HepG2 (cell line): ENCODE results near the gene SPRED2. TPM values are rescaled to one million over a fixed set of nuclear protein-coding genes. Genes with fewer than 3 reads are reported as not detected.

Experiments
- AFF4 ChIP-seq: sonication (generic); formaldehyde crosslinking; IDR thresholded peaks from 2 replicates; pipeline ENCODE4 v1.4.0; 2020; ENCODE audit warnings: missing genetic modification reagents
- AGO1 ChIP-seq: fragments of 200-400 bp; formaldehyde crosslinking; IDR thresholded peaks from 2 replicates; pipeline ENCODE4 v1.6.1; 2017; ENCODE audit warnings: mild to moderate bottlenecking, low read depth, low read length, moderate library complexity; ENCODE audit not compliant: poor library complexity, severe bottlenecking
- ARNTL ChIP-seq: sonication (generic); formaldehyde crosslinking; IDR thresholded peaks from 2 replicates; pipeline ENCODE4 v1.4.0; 2020; ENCODE audit warnings: mild to moderate bottlenecking, missing genetic modification reagents
- FOSL1 ChIP-seq: sonication (generic); formaldehyde crosslinking; IDR thresholded peaks from 2 replicates; pipeline ENCODE4 v1.9.0; 2021; ENCODE audit warnings: missing genetic modification reagents, borderline replicate concordance
- GFI1 ChIP-seq: sonication (generic); formaldehyde crosslinking; IDR thresholded peaks from 2 replicates; pipeline ENCODE4 v1.5.0; 2020; ENCODE audit warnings: missing genetic modification reagents, mild to moderate bottlenecking, borderline replicate concordance
- HIVEP1 ChIP-seq: sonication (generic); formaldehyde crosslinking; IDR thresholded peaks from 2 replicates; pipeline ENCODE4 v1.4.0; 2020; ENCODE audit warnings: mild to moderate bottlenecking, missing genetic modification reagents
- NPAS2 ChIP-seq: sonication (generic); formaldehyde crosslinking; IDR thresholded peaks from 2 replicates; pipeline ENCODE4 v1.8.0; 2022; ENCODE audit warnings: mild to moderate bottlenecking, missing genetic modification reagents, borderline replicate concordance
- SOX5 ChIP-seq: IDR thresholded peaks from 2 replicates; pipeline ENCODE4 v1.6.1; 2016; ENCODE audit warnings: borderline replicate concordance
- SSRP1 ChIP-seq: IDR thresholded peaks from 2 replicates; pipeline ENCODE4 v1.6.1; 2016; ENCODE audit warnings: control low read depth
- TAF1 ChIP-seq: sonication (generic); formaldehyde crosslinking; IDR thresholded peaks from 2 replicates; pipeline ENCODE4 v1.4.0; 2020; ENCODE audit warnings: missing genetic modification reagents
- THAP7 ChIP-seq: sonication (generic); formaldehyde crosslinking; IDR thresholded peaks from 2 replicates; pipeline ENCODE4 v1.8.1; 2023; ENCODE audit warnings: mild to moderate bottlenecking, missing genetic modification reagents
- U2AF2 ChIP-seq: fragments of 200-400 bp; formaldehyde crosslinking; IDR thresholded peaks from 2 replicates; pipeline ENCODE4 v1.6.1; 2017; ENCODE audit warnings: low read depth, mild to moderate bottlenecking, low read length
- ZNF136 ChIP-seq: sonication (generic); formaldehyde crosslinking; IDR thresholded peaks from 2 replicates; pipeline ENCODE4 v1.8.1; 2022; ENCODE audit warnings: low read depth, mild to moderate bottlenecking, moderate library complexity, missing genetic modification reagents
- ZNF232 ChIP-seq: sonication (generic); formaldehyde crosslinking; IDR thresholded peaks from 2 replicates; pipeline ENCODE4 v1.4.0; 2020; ENCODE audit warnings: missing genetic modification reagents, borderline replicate concordance
- ZNF431 ChIP-seq: sonication (generic); formaldehyde crosslinking; IDR thresholded peaks from 2 replicates; pipeline ENCODE4 v1.9.0; 2022; ENCODE audit warnings: missing genetic modification reagents, low read depth, mild to moderate bottlenecking, borderline replicate concordance
- ZNF556 ChIP-seq: sonication (generic); formaldehyde crosslinking; IDR thresholded peaks from 2 replicates; pipeline ENCODE4 v1.4.0; 2020; ENCODE audit warnings: mild to moderate bottlenecking, missing genetic modification reagents, borderline replicate concordance
- ZNF557 ChIP-seq: sonication (generic); formaldehyde crosslinking; IDR thresholded peaks from 2 replicates; pipeline ENCODE4 v1.4.0; 2020; ENCODE audit warnings: missing genetic modification reagents
- polyA plus RNA-seq, 8 experiments: library from polyadenylated mRNA; depleted of rRNA in 3 of 8; stranded (reverse) in 7 of 8; unstranded in 1 of 8; fragments of >200 nt; fragmentation: Illumina TruSeq in 4 of 8; extraction: Trizol in 4 of 8; gene quantifications; 2 replicates each; pipeline versions ENCODE4 v1.2.1 to v1.2.3, GENCODE V29; 2011 to 2016; ENCODE audit warnings: low read depth in 4 of 8, missing spikeins in 1 of 8, mixed read lengths in 1 of 8; ENCODE audit not compliant: insufficient read depth in 1 of 8
- total RNA-seq, 5 experiments: library from RNA; depleted of rRNA; stranded (reverse); fragments of >200 nt; fragmentation: Illumina TruSeq; extraction: Trizol; gene quantifications; 2 replicates each; pipeline ENCODE4 v1.2.3, GENCODE V29; 2016; ENCODE audit warnings: low read depth in 1 of 5
- TF ChIP-seq, protein P1 (sequence below): sonication (generic); formaldehyde crosslinking; IDR thresholded peaks from 2 replicates; pipeline ENCODE4 v1.4.0; 2020; ENCODE audit warnings: missing genetic modification reagents, mild to moderate bottlenecking, borderline replicate concordance

Gene SPRED2
- total and polyA plus RNA-seq, 2 of the 13 experiments (the other 11 are each of a cell fraction or from before 2014, with no cell fraction given): 13.0 to 37.0 TPM

- TF ChIP-seq GFI1 (CRISPR knock-in tag) (no peak), THAP7 (CRISPR knock-in tag) (0 out of 2 replicates have a peak, but pooled peaks have one; percentile 54), SSRP1 (CRISPR knock-in tag) (no peak), FOSL1 (CRISPR knock-in tag) (no peak), ZNF136 (CRISPR knock-in tag) (no peak), AGO1 (no peak), AFF4 (CRISPR knock-in tag) (0 out of 2 replicates have a peak, but pooled peaks have one; percentile 19), TAF1 (CRISPR knock-in tag) (no peak), ZNF556 (no peak), ZNF431 (CRISPR knock-in tag) (0 out of 2 replicates have a peak, but pooled peaks have one; percentile 30), HIVEP1 (CRISPR knock-in tag) (no peak), ZNF557 (CRISPR knock-in tag) (no peak), ARNTL (CRISPR knock-in tag) (no peak), NPAS2 (CRISPR knock-in tag) (no peak), U2AF2 (no peak), ZNF232 (CRISPR knock-in tag) (0 out of 2 replicates have a peak, but pooled peaks have one; percentile 44), SOX5 (CRISPR knock-in tag) (no peak)
- TF ChIP-seq, protein P1, sequence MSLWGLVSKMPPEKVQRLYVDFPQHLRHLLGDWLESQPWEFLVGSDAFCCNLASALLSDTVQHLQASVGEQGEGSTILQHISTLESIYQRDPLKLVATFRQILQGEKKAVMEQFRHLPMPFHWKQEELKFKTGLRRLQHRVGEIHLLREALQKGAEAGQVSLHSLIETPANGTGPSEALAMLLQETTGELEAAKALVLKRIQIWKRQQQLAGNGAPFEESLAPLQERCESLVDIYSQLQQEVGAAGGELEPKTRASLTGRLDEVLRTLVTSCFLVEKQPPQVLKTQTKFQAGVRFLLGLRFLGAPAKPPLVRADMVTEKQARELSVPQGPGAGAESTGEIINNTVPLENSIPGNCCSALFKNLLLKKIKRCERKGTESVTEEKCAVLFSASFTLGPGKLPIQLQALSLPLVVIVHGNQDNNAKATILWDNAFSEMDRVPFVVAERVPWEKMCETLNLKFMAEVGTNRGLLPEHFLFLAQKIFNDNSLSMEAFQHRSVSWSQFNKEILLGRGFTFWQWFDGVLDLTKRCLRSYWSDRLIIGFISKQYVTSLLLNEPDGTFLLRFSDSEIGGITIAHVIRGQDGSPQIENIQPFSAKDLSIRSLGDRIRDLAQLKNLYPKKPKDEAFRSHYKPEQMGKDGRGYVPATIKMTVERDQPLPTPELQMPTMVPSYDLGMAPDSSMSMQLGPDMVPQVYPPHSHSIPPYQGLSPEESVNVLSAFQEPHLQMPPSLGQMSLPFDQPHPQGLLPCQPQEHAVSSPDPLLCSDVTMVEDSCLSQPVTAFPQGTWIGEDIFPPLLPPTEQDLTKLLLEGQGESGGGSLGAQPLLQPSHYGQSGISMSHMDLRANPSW: no peak
Observed at GRCh38 chr2:65437392-65438135, 5.2 kb upstream of the SPRED2 start (continued).
